ENCODE results near the gene STX1B. TPM values are rescaled to one million over a fixed set of nuclear protein-coding genes. Genes with fewer than 3 reads are reported as not detected.

Gene STX1B
- total and polyA plus RNA-seq, 2 donors (not counting 3 experiments of a cell fraction or from before 2014, with no cell fraction given), result 0.11 to 0.14 TPM

DNA sequence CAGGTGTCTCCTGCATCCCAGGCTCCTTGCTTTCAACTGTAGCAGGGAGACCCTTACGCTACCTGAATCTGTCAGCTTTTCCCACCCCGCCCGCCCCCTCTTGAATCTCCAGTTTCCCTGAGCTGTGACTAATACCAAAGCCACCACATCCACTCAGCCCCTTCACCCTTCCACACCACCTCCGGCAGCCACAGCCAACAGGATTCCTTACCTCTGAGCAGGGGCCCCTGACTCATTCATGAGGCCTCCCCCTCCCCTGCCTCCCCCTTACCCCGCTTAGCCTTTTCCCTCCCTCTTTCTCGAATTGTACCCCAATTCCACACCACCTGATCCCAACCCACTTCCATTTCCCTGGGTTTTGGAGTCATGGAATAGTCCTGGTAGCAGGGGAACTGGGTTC is 2.3 kb downstream of the STX1B start:
- Histone ChIP-seq H3K27me3 (ENCODE audit: control insufficient read depth in 2 of 2, insufficient read depth in 2 of 2, low read length in 2 of 2) (peaks cover 17 to 31% of the 10 kb centered on the region in 2 experiments), H3K9ac (replicated peaks; ENCODE audit: extremely low read depth, insufficient read depth, low read length) (no peak overlapping the region), H3K79me2 (ENCODE audit: control insufficient read depth, insufficient read depth, low read length) (no peaks in the 10 kb centered on the region), H3K4me2 (ENCODE audit: insufficient read depth, low read length) (no peak overlapping the region), H3K4me3 (replicated peaks in 1 of 3; ENCODE audit: insufficient read depth in 1 of 3, low read depth in 1 of 3, low read length in 3 of 3) (no peak overlapping the region), H2AFZ (ENCODE audit: low read depth, low read length) (no peak overlapping the region), H3K9me1 (replicated peaks; ENCODE audit: control insufficient read depth, extremely low read depth, insufficient read depth, low read length) (no peaks in the 10 kb centered on the region), H3K9me3 (replicated peaks; ENCODE audit: control insufficient read depth, insufficient read depth, low read length) (no peaks in the 10 kb centered on the region), H3K36me3 (ENCODE audit: control insufficient read depth in 2 of 2, extremely low read depth in 1 of 2, insufficient read depth in 2 of 2, low read length in 2 of 2) (no peaks in the 10 kb centered on the region), H3K4me1 (ENCODE audit: control insufficient read depth, extremely low read depth, insufficient read depth, low read length) (no peaks in the 10 kb centered on the region), H3K27ac (ENCODE audit: insufficient read depth, low read depth, low read length) (no peak overlapping the region), H4K20me1 (replicated peaks; ENCODE audit: control insufficient read depth, extremely low read depth, insufficient read depth, low read length) (no peaks in the 10 kb centered on the region)
- FAIRE-seq, result no peak
- dilution Hi-C loops (cut with MboI; ENCODE audit: extremely low pct_ligation_motif_present, low sequenced_read_pairs) (no loop called here), intact Hi-C loops (cut with micrococcal nuclease) (no loop called here)
- DNase-seq (ENCODE audit: low read depth, low spot score), result no peak
- POLR2A ChIA-PET, result no interaction called here
- TF ChIP-seq MYC (IDR thresholded peaks at IDR 0.05; ENCODE audit: low read depth, low read length) (no peak), POLR2AphosphoS5 (IDR thresholded peaks at IDR 0.05; ENCODE audit: insufficient read depth, low read depth, low read length) (no peak), JUN (IDR thresholded peaks at IDR 0.05; ENCODE audit: borderline replicate concordance, insufficient read depth, insufficient read length, low read depth) (no peak), POLR2A (IDR thresholded peaks at IDR 0.05; ENCODE audit: low read depth, low read length) (no peak), EZH2 (IDR thresholded peaks at IDR 0.05; ENCODE audit: borderline replicate concordance, low read depth, low read length, severe bottlenecking) (no peak), FOS (IDR thresholded peaks at IDR 0.05; ENCODE audit: borderline replicate concordance, insufficient read depth, low read length) (no peak), GATA2 (IDR thresholded peaks at IDR 0.05; ENCODE audit: insufficient read depth, insufficient read length, low read depth, low read length) (no peak)
- TF ChIP-seq, protein P1, sequence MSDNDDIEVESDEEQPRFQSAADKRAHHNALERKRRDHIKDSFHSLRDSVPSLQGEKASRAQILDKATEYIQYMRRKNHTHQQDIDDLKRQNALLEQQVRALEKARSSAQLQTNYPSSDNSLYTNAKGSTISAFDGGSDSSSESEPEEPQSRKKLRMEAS (IDR thresholded peaks at IDR 0.05; ENCODE audit: insufficient read depth, insufficient read length), result no peak
- TF ChIP-seq, protein P2, sequence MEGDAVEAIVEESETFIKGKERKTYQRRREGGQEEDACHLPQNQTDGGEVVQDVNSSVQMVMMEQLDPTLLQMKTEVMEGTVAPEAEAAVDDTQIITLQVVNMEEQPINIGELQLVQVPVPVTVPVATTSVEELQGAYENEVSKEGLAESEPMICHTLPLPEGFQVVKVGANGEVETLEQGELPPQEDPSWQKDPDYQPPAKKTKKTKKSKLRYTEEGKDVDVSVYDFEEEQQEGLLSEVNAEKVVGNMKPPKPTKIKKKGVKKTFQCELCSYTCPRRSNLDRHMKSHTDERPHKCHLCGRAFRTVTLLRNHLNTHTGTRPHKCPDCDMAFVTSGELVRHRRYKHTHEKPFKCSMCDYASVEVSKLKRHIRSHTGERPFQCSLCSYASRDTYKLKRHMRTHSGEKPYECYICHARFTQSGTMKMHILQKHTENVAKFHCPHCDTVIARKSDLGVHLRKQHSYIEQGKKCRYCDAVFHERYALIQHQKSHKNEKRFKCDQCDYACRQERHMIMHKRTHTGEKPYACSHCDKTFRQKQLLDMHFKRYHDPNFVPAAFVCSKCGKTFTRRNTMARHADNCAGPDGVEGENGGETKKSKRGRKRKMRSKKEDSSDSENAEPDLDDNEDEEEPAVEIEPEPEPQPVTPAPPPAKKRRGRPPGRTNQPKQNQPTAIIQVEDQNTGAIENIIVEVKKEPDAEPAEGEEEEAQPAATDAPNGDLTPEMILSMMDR (IDR thresholded peaks at IDR 0.05; ENCODE audit: extremely low read depth in 1 of 2, insufficient read depth in 1 of 2, low read depth in 1 of 2, low read length in 2 of 2), result no peak
- no TSS peak for BruUV-seq (replicated peaks)
- CTCF ChIA-PET, result interaction anchor here (0.7 kb wide), 1 partner anchor 74 kb away, joined by 3 read pairs; no protein-coding TSS in a partner anchor

All from endothelial cell of umbilical vein (primary cell).